A549 (cell line): ENCODE measurements around the gene PILRB. TPM values are rescaled to one million over a fixed set of nuclear protein-coding genes. Genes with fewer than 3 reads are reported as not detected.

Experiments used
- ATAC-seq, 2 experiments: fragments of 200-7000 bp in 1 of 2; fragments of >200 bp in 1 of 2; cut with Nextera tagmentation in 1 of 2; cut with Tn5 transposase in 1 of 2; 3 replicates each; pipeline versions ENCODE4 v1.8.0 to v1.9.1; 2018 to 2020; ENCODE audit warnings: mild to moderate bottlenecking in 1 of 2, moderate library complexity in 1 of 2
- CTCF ChIA-PET: fragments of 300-600 bp; sonication (Branson Sonifier 250); formaldehyde crosslinking; extraction: SDS; loops from one replicate; lab custom pipeline; 2021; ENCODE audit warnings: antibody characterized with exemption, inconsistent platforms; lab: Yijun Ruan, JAX
- POLR2A ChIA-PET: fragments of 350-600 bp; formaldehyde crosslinking; extraction: SDS; loops from one replicate; lab custom pipeline; 2021; ENCODE audit warnings: antibody characterized with exemption, inconsistent platforms; lab: Yijun Ruan, JAX
- DNase-seq, 2 experiments: peaks; one replicate each; pipeline versions ENCODE4 v3.0.0 to v3.0.0-alpha.2; 2011 to 2016; ENCODE audit warnings: low read depth in 1 of 2, low spot score in 1 of 2
- FAIRE-seq: peaks from 2 replicates; lab custom pipeline; 2011; peaks lifted over from hg19 to GRCh38; lab: Jason Lieb, UNC
- H3K27ac ChIP-seq, 2 experiments: fragments of >200 bp; sonication (Bioruptor Twin); formaldehyde crosslinking; 3 replicates each; pipeline ENCODE4 v1.5.1; 2016 to 2017
- H3K4me1 ChIP-seq: fragments of >200 bp; sonication (Bioruptor Twin); formaldehyde crosslinking; 3 replicates; pipeline ENCODE4 v1.6.1; 2016
- H3K4me2 ChIP-seq: fragments of >200 bp; sonication (Bioruptor Twin); formaldehyde crosslinking; 3 replicates; pipeline ENCODE4 v1.6.1; 2016
- H3K4me3 ChIP-seq: fragments of >200 bp; sonication (Bioruptor Twin); formaldehyde crosslinking; 3 replicates; pipeline ENCODE4 v1.5.1; 2016
- H3K9me3 ChIP-seq: fragments of >200 bp; sonication (Bioruptor Twin); formaldehyde crosslinking; 3 replicates; pipeline ENCODE4 v1.6.1; 2016
- BHLHE40 ChIP-seq: IDR thresholded peaks from 2 replicates; pipeline ENCODE4 v1.6.1; 2012; ENCODE audit warnings: low read depth, low read length, inconsistent platforms
- CHD4 ChIP-seq: fragments of 200-600 bp; sonication (generic); IDR thresholded peaks from 2 replicates; pipeline ENCODE4 v1.6.1; 2016; ENCODE audit warnings: antibody characterized with exemption, mild to moderate bottlenecking, borderline replicate concordance
- EP300 ChIP-seq, 2 experiments: fragments of >200 bp; sonication (Bioruptor Twin); formaldehyde crosslinking; IDR thresholded peaks; 2 replicates in 1 of 2; 3 replicates in 1 of 2; pipeline ENCODE4 v1.6.1; 2016 to 2017
- ESRRA ChIP-seq: fragments of 150-350 bp; IDR thresholded peaks from 2 replicates; pipeline ENCODE4 v1.6.1; 2014; ENCODE audit warnings: mild to moderate bottlenecking, low read length, borderline replicate concordance
- FOSB ChIP-seq: fragments of 250-450 bp; sonication (Bioruptor Pico); IDR thresholded peaks from 2 replicates; pipeline ENCODE4 v1.5.0; 2020; ENCODE audit warnings: mild to moderate bottlenecking, moderate library complexity
- HOXA7 ChIP-seq: fragments of 250-450 bp; sonication (Bioruptor Pico); IDR thresholded peaks from 2 replicates; pipeline ENCODE4 v1.5.0; 2020; ENCODE audit warnings: mild to moderate bottlenecking, moderate library complexity
- HOXB13 ChIP-seq: fragments of 250-450 bp; sonication (Bioruptor Pico); IDR thresholded peaks from 2 replicates; pipeline ENCODE4 v1.5.0; 2020; ENCODE audit warnings: low read depth, mild to moderate bottlenecking, moderate library complexity
- HOXB5 ChIP-seq: fragments of 250-450 bp; sonication (Bioruptor Pico); IDR thresholded peaks from 2 replicates; pipeline ENCODE4 v1.5.0; 2020; ENCODE audit warnings: mild to moderate bottlenecking, moderate library complexity
- JUN ChIP-seq, 2 experiments: fragments of >200 bp; sonication (Bioruptor Twin); formaldehyde crosslinking; IDR thresholded peaks; 2 replicates in 1 of 2; 3 replicates in 1 of 2; pipeline ENCODE4 v1.6.1; 2016 to 2017
- MAFK ChIP-seq: fragments of 450-650 bp; IDR thresholded peaks from 2 replicates; pipeline ENCODE4 v1.6.1; 2014; ENCODE audit not compliant: partially characterized antibody
- NPAS2 ChIP-seq: fragments of 250-450 bp; sonication (Bioruptor Pico); IDR thresholded peaks from 2 replicates; pipeline ENCODE4 v1.8.0; 2022; ENCODE audit warnings: mild to moderate bottlenecking, moderate library complexity, borderline replicate concordance
- NR3C1 ChIP-seq: fragments of >200 bp; sonication (Bioruptor Twin); formaldehyde crosslinking; IDR thresholded peaks from 3 replicates; pipeline ENCODE4 v1.6.1; 2017
- PHF8 ChIP-seq: fragments of 200-600 bp; sonication (generic); IDR thresholded peaks from 2 replicates; pipeline ENCODE4 v1.6.1; 2016; ENCODE audit warnings: low read depth, mild to moderate bottlenecking, antibody characterized with exemption, moderate library complexity, borderline replicate concordance
- POLR2AphosphoS2 ChIP-seq: conservative IDR thresholded peaks from 2 replicates; pipeline ENCODE4 v1.6.1; 2012; ENCODE audit warnings: low read length, improper control_type of control experiment, inconsistent platforms
- RARB ChIP-seq: fragments of 250-450 bp; sonication (Bioruptor Pico); IDR thresholded peaks from 2 replicates; pipeline ENCODE4 v1.8.0; 2021; ENCODE audit warnings: mild to moderate bottlenecking, moderate library complexity
- ZC3H11A ChIP-seq: fragments of 450-650 bp; IDR thresholded peaks from 2 replicates; pipeline ENCODE4 v1.6.1; 2014; ENCODE audit warnings: antibody characterized with exemption, mild to moderate bottlenecking
- ZSCAN20 ChIP-seq: fragments of 250-450 bp; sonication (Bioruptor Pico); IDR thresholded peaks from 2 replicates; pipeline ENCODE4 v1.8.0; 2022; ENCODE audit warnings: mild to moderate bottlenecking, moderate library complexity
- WGBS: methylation state at CpG from one replicate; pipeline ENCODE4 v1.1.6; 2017; ENCODE audit errors: missing lambda C conversion rate; 5-methylcytosine and 5-hydroxymethylcytosine counted together
- polyA plus RNA-seq, 4 experiments: library from polyadenylated mRNA; depleted of rRNA in 3 of 4; stranded (reverse); fragments of >200 nt; fragmentation: RNase III in 1 of 4; extraction: RNeasy Plus Mini Kit Qiagen cat#74134 plus additional on column Dnase treatment in 1 of 4; gene quantifications; 2 replicates in 3 of 4; 3 replicates in 1 of 4; pipeline ENCODE4 v1.2.3, GENCODE V29; 2011 to 2017
- TF ChIP-seq, protein P1 (sequence below): IDR thresholded peaks from 2 replicates; pipeline ENCODE4 v1.6.1; 2012
- TF ChIP-seq, protein P2 (sequence below): fragments of >200 bp; sonication (Bioruptor Twin); formaldehyde crosslinking; IDR thresholded peaks from 2 replicates; pipeline ENCODE4 v1.6.1; 2016
- TF ChIP-seq, protein P3 (sequence below): IDR thresholded peaks from 2 replicates; pipeline ENCODE4 v1.6.1; 2012; ENCODE audit warnings: low read depth, borderline replicate concordance
- TF ChIP-seq, protein P4 (sequence below): fragments of 150-350 bp; IDR thresholded peaks from 2 replicates; pipeline ENCODE4 v1.6.1; 2014; ENCODE audit warnings: low read depth, mild to moderate bottlenecking, low read length
- TF ChIP-seq, protein P5 (sequence below): fragments of 250-450 bp; sonication (Bioruptor Pico); IDR thresholded peaks from 2 replicates; pipeline ENCODE4 v1.5.0; 2021; ENCODE audit warnings: mild to moderate bottlenecking, moderate library complexity, borderline replicate concordance
- TF ChIP-seq, protein P6 (sequence below): IDR thresholded peaks from 2 replicates; pipeline ENCODE4 v1.6.1; 2012
- TF ChIP-seq, protein P7 (sequence below): fragments of 450-650 bp; IDR thresholded peaks from 2 replicates; pipeline ENCODE4 v1.6.1; 2014; ENCODE audit warnings: antibody characterized with exemption

PILRB gene
- polyA plus RNA-seq, 2 of the 4 experiments (the other 2 are of a cell fraction) = 24.9 to 47.8 TPM

DNA sequence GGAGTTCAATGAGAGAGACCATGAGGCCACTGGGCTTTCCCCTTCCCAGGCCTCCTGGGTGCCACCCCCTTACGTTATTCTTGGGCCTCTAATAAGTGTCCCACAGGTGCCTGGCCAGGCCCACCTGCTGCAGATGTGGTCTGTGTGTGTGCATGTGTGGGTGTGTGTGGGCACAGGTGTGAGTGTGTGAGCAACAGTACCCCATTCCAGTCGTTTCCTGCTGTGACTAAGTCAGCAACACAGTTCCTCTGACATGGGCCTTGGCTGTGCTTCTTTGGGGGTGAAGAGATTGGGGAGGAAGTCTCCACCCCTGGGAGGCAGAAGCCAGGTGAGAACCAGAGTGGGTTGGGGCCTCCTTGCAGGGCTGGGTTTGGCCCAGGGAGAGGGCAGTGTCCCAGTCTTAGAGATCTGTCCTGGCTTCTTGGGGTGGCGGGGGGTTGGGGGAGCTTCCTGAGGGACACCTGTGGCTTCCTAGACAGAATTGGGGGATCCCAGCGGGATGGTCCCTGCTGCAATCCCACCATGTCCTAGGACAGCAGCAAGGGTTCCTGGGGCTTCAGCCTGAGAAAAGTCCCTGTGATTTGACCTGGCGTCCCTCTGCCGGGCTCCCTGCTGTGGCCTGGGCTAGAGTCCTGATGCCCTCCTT lies 4.1 kb upstream of the PILRB start:
- Histone ChIP-seq H3K4me2 (no peak overlapping the region), H3K9me3 (no peaks in the 10 kb centered on the region), H3K27ac (no peak overlapping the region), H3K4me1 (no peaks in the 10 kb centered on the region), H3K4me3 (no peak overlapping the region)
- CTCF ChIA-PET = interaction anchor here (1.0 to 1.1 kb wide), 3 partner anchors 8 to 11 kb away, joined by 3 to 4 read pairs (median 4); no protein-coding TSS in a partner anchor
- no peak for DNase-seq
- no peak for FAIRE-seq
- POLR2A ChIA-PET = no interaction called here
- ATAC-seq = no peak
- 90% methylated on average over 6 of the region's 6 CpGs for WGBS
- no peak for TF ChIP-seq NPAS2 (CRISPR knock-in tag)
- TF ChIP-seq NR3C1 = no peak
- TF ChIP-seq, protein P1, sequence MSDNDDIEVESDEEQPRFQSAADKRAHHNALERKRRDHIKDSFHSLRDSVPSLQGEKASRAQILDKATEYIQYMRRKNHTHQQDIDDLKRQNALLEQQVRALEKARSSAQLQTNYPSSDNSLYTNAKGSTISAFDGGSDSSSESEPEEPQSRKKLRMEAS = no peak
- TF ChIP-seq, protein P2, sequence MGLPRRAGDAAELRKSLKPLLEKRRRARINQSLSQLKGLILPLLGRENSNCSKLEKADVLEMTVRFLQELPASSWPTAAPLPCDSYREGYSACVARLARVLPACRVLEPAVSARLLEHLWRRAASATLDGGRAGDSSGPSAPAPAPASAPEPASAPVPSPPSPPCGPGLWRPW = no peak
- TF ChIP-seq RARB (CRISPR knock-in tag) = no peak
- no peak for TF ChIP-seq MAFK
- TF ChIP-seq BHLHE40 = no peak
- TF ChIP-seq, protein P3, sequence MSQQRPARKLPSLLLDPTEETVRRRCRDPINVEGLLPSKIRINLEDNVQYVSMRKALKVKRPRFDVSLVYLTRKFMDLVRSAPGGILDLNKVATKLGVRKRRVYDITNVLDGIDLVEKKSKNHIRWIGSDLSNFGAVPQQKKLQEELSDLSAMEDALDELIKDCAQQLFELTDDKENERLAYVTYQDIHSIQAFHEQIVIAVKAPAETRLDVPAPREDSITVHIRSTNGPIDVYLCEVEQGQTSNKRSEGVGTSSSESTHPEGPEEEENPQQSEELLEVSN = no peak
- TF ChIP-seq, protein P4, sequence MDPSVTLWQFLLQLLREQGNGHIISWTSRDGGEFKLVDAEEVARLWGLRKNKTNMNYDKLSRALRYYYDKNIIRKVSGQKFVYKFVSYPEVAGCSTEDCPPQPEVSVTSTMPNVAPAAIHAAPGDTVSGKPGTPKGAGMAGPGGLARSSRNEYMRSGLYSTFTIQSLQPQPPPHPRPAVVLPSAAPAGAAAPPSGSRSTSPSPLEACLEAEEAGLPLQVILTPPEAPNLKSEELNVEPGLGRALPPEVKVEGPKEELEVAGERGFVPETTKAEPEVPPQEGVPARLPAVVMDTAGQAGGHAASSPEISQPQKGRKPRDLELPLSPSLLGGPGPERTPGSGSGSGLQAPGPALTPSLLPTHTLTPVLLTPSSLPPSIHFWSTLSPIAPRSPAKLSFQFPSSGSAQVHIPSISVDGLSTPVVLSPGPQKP = no peak
- no peak for TF ChIP-seq POLR2AphosphoS2
- TF ChIP-seq, protein P5, sequence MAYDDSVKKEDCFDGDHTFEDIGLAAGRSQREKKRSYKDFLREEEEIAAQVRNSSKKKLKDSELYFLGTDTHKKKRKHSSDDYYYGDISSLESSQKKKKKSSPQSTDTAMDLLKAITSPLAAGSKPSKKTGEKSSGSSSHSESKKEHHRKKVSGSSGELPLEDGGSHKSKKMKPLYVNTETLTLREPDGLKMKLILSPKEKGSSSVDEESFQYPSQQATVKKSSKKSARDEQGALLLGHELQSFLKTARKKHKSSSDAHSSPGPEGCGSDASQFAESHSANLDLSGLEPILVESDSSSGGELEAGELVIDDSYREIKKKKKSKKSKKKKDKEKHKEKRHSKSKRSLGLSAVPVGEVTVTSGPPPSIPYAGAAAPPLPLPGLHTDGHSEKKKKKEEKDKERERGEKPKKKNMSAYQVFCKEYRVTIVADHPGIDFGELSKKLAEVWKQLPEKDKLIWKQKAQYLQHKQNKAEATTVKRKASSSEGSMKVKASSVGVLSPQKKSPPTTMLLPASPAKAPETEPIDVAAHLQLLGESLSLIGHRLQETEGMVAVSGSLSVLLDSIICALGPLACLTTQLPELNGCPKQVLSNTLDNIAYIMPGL (CRISPR knock-in tag) = no peak
- no peak for TF ChIP-seq JUN (IDR thresholded peaks at IDR 0.05)
- TF ChIP-seq PHF8 = no peak
- TF ChIP-seq ESRRA = no peak
- no peak for TF ChIP-seq EP300 (IDR thresholded peaks at IDR 0.05)

DNA sequence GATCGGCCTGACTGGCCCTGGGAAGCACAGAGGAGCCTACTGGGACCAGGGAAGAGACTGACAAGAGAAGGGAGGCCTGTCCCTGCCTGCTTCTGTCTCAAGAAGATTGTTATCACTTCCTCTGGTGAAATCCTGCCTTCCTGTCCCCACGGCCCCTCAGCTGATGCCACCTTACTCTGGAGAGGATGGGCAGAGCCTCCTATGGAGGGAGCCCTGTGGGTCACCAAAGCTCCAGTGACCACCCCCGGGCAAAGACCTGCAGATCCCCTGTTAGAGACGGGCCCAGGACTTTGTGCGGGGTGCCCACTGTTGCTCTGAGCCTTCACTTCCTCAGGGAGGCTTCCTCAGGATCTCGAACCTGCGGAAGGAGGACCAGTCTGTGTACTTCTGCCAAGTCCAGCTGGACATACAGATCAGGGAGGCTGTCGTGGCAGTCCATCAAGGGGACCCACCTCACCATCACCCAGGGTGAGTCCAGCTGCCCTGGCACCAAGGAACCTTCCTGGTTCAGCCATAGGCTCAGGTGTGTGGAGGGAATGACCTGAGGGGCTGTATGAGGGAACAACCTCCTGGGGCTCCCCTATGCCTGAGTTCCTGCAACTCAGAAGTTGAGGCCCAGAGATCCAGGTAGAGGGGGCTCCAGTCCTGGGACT lies 1.4 kb upstream of the PILRB start:
- no peak overlapping the region for H3K4me3 ChIP-seq
- peak; percentile 4 to 16; a peak in 2 of 6 replicates for ATAC-seq
- H3K4me2 ChIP-seq = no peak overlapping the region
- no peak for FAIRE-seq
- H3K27ac ChIP-seq = no peak overlapping the region
- 81% methylated on average over 6 of the region's 8 CpGs for WGBS
- CTCF ChIA-PET = interaction anchor here (0.6 kb wide), 1 partner anchor 59 kb away, joined by 3 read pairs; no protein-coding TSS in a partner anchor
- H3K4me1 ChIP-seq = no peaks in the 10 kb centered on the region
- H3K9me3 ChIP-seq = no peaks in the 10 kb centered on the region
- POLR2A ChIA-PET = no interaction called here
- no peak for DNase-seq
- TF ChIP-seq, protein P6, sequence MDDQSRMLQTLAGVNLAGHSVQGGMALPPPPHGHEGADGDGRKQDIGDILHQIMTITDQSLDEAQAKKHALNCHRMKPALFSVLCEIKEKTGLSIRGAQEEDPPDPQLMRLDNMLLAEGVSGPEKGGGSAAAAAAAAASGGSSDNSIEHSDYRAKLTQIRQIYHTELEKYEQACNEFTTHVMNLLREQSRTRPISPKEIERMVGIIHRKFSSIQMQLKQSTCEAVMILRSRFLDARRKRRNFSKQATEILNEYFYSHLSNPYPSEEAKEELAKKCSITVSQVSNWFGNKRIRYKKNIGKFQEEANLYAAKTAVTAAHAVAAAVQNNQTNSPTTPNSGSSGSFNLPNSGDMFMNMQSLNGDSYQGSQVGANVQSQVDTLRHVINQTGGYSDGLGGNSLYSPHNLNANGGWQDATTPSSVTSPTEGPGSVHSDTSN = no peak
- TF ChIP-seq CHD4 (no peak), FOSB (CRISPR knock-in tag) (no peak), JUN (IDR thresholded peaks at IDR 0.05) (no peak), HOXA7 (CRISPR knock-in tag) (no peak), ZSCAN20 (CRISPR knock-in tag) (no peak), ZC3H11A (no peak), HOXB13 (CRISPR knock-in tag) (no peak), POLR2AphosphoS2 (no peak), HOXB5 (CRISPR knock-in tag) (no peak)
- TF ChIP-seq, protein P3 = no peak
- TF ChIP-seq, protein P7, sequence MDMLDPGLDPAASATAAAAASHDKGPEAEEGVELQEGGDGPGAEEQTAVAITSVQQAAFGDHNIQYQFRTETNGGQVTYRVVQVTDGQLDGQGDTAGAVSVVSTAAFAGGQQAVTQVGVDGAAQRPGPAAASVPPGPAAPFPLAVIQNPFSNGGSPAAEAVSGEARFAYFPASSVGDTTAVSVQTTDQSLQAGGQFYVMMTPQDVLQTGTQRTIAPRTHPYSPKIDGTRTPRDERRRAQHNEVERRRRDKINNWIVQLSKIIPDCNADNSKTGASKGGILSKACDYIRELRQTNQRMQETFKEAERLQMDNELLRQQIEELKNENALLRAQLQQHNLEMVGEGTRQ = no peak
